Testis (tissue), 2 donors: ENCODE results near the gene RPS15.

ENCODE experiments used
- CTCF ChIP-seq, 3 experiments: fragments of 450-650 bp in 2 of 3; fragments of 200-600 bp in 1 of 3; sonication (generic) in 1 of 3; IDR thresholded peaks; one replicate each; pipeline ENCODE4 v1.5.1; 2016 to 2019; ENCODE audit warnings: antibody characterized with exemption in 3 of 3, mild to moderate bottlenecking in 2 of 3, moderate library complexity in 1 of 3
- POLR2A ChIP-seq: fragments of 450-650 bp; IDR thresholded peaks from one replicate; pipeline ENCODE4 v1.6.1; 2017; ENCODE audit warnings: antibody characterized with exemption, mild to moderate bottlenecking, moderate library complexity

DNA sequence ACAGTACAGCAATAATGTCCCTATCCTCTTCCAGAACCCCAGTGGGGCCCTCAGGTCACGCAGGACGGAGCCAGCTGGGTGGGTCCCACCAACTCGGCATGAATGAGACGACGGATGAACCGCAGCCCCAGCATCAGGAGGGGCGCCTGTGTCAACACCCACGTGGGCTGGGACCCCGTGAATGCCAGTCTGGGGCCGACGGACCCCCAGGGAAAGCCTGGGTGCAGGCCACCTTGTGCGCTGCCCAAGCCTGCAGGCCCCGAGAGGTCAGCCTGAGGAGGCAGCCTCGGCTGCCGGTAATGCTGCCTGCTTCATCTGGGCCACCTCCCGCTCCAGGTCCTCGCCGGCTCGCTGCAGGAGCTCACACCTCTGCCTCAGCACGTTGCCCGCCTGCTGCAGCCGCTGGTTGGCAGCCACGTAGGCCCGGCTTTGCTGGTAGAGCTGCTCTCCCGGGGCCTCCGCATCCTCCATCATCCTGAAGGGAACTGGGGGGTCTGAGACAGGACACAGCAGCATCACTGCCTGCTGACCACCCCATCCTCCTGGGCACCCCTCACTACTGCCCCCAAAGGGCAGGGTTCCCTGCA lies 36.7 kb downstream of the RPS15 start:
- TF ChIP-seq CTCF (IDR thresholded peaks at IDR 0.05) (no peak), POLR2A (no peak)
